Suppressor macrophage treated with lipopolysaccharide for 1 hour (primary cell): Measurements from ENCODE around the gene EOLA1.
A peak's percentile ranks its signal among the peaks of the same experiment; 100 is the strongest.
"Not testable (repeated sequence)": the region's sequence is repeated elsewhere in the genome, so short reads cannot be mapped to it uniquely, and the experiment has no call there.

Experiments
- DNase-seq, 3 donors: peaks; one replicate each; pipeline ENCODE4 v3.0.0-alpha.2; 2020 to 2022

Gene EOLA1

DNA sequence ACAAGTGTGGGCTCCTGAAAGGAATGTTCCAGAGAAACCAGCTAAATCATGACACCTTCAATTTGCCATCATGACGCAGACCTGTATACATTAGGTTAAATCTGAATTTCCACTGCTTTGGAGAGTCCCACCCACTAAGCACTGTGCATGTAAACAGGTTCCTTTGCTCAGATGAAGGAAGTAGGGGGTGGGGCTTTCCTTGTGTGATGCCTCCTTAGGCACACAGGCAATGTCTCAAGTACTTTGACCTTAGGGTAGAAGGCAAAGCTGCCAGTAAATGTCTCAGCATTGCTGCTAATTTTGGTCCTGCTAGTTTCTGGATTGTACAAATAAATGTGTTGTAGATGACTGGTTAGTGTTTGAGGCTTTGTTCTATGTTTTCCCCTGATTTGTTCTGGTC, 6.2 kb downstream of the EOLA1 start:
- DNase-seq: not testable (repeated sequence)

DNA sequence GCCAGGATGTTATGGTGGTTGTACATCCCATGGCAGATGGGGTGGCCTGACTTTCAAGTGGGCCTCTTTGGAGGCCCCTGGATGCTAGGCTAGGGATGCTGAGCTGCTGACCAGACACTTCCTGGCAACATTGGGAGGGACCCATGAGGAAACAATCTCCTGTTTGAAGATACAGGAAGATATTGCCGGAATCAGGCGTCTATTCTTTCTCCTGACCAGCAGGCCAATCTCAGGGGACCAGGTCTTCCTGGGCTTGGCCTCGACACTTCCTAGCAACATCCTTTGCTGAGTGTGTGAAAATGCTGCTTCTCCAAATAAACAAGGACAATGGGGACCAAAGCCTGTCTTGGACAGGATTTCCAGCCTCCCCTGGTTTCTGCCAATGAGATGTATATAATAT, 7.0 kb downstream of the EOLA1 start:
- not testable (repeated sequence) for DNase-seq

DNA sequence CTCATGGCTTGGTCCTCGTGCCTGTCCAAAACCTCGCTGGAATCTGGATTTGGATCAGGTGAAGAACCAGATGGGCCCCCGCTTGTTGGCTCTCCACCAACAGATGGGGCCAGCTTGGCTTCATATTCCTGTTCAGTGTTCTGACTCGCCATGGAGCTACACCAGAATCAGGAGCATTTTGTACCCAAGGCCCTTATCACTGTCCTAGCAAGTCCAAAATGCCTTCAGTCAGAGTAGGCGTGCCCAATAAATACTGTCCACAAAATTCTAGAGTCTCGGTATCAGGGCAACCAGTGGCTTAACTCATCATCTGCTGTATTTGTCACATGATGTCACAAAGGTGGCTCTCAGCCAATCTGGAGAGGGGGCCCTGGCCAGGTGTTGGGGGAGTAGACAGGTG, 8.9 kb downstream of the EOLA1 start, which contains the start of gene HSFX3:
HSFX3 (minus strand) TSS at position 224 of the 400 bp plus-strand sequence; CDS start at position 152, 72 bp downstream.
- not testable (repeated sequence) for DNase-seq

DNA sequence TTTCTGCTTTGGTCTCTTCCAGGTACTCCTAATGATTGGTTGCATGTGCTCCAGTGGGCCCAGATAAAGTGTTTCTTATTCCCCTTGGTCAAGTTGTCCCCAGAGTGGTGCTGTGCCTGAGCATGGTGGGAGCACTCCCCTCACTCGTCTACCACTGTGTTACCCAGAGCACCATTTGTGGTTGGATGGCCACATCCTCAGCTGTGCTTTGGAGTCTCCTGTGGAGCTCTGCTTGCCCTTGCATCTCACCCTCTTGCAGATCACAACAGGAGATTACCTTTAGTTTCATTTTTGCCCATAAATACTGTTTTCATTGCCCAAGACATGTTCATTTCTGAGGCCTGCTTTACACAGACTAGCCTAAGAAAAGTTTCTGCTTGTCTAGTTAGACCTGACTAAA, 9.6 kb downstream of the EOLA1 start:
- not testable (repeated sequence) for DNase-seq

DNA sequence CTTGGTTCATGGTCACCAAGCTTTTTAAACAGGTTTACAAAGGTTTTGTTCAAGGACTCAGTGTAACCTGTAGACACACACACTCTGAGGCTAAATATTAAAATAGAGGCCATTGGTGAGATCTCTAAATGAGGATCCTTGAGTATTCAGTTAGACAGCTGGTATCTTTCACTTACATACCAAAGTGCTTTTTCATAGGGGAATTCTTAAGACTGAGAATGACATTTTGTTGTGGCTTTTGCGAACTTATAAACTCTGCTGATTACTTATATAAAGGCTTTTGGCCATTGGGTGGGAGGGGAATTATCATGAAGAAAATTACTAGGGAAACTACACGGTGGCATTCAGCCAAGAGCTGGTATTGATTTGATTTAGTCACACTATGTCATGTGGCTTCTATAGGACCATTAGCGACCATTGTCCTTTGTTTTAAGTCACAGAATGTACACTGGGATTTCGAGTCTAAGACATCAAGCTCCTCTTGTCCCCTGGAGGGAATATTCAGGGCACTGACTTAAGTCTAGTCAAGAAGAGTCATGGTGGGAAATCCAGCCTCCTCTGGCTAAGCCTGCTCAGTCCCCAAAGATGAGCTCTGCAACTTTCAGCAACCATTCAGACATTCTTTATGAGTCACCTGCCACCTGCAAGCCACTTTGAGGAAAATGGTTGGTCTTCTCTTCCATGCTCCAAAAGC, 10.6 kb downstream of the EOLA1 start:
- DNase-seq: not testable (repeated sequence)

DNA sequence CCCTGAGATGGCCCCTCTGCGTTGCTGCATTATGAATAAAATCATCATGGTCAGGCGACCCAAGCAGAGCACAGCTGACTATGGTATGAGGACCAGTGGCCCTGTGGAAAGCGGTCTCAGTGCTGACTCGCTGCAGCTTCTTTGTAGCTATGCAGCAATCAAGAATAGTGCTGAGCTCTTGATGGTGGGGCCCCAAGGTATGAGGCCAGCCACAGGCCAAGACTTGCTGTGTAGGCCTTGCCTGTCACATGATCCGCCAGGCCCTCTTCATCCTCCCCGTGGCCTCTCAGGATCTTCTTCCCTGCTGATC, 11.1 kb downstream of the EOLA1 start:
- DNase-seq: not testable (repeated sequence)

DNA sequence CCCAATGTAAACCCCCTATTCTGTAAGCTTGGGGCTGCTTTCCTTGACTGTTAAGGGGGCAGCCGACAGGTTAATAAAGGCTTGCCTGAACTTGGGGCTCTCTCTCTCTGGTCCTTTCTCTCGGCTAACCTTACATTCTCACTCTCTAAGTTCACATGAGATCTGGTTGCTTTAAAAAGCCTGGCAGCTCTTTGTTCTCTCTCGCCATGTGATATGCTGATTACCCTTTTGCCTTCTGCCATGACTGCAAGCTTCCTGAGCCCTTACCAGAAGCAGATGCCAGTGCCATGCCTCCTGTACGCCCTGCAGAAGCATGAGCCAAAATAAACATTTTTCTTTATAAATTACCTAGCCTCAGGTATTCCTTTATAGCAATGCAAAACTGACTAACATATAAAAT, 14.4 kb downstream of the EOLA1 start:
- DNase-seq: not testable (repeated sequence)

DNA sequence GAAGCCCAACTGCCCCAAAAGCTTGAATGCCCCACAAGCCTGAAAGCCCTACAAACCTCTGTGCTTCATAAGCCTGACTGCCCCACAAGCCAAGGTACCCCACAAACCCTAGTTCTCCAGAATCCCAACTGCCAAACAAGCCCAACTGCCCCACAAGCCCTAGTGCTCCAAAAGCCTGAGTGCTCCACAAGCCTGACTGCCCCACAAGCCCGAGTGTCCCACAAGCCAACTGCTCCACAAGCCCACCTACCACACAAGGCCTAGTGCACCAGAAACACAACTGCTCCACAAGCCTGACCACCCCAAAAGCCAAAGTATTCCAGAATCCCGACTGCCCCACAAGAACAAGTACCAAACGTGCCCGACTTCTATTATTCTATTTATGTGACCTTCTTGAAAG, 22.5 kb downstream of the EOLA1 start:
- no peak for DNase-seq

DNA sequence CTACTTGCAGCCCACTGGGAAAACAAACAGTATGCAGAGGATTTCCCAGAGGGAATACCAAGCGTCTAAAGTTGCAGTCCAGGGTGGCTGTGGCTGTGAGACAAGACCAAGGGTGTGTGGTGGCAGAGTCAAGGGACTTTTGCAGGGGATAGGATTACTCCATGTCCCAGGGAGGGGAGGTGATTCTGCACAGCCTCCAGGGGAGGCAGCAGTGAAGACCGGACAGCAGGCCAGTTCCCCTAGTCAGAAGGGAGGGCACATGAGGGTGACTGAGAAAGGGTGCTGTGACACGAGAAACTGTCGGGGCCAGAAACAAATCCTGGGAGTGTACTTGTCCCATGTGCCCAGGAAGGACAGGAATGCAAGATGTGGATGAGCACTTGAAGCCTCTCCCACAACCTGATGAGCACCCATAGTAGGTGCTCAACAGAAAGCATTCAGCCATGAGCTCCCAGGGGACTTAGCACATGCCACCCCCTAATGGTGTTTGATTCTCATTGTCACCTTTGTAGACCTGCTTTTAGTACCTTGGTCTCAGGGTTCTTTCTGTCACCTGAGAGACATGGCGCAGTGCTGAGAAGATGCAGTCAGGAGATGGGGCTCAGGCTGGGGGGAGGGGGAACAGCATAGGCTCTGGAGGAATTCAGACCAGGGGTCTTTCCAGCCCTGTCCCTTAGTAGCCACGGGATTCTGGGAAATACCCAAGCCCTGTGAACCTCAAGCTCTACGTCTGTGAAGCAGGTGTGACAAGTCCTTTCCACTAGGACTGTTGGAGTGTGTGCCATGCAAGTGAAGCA, 27.0 kb downstream of the EOLA1 start:
- no peak for DNase-seq

DNA sequence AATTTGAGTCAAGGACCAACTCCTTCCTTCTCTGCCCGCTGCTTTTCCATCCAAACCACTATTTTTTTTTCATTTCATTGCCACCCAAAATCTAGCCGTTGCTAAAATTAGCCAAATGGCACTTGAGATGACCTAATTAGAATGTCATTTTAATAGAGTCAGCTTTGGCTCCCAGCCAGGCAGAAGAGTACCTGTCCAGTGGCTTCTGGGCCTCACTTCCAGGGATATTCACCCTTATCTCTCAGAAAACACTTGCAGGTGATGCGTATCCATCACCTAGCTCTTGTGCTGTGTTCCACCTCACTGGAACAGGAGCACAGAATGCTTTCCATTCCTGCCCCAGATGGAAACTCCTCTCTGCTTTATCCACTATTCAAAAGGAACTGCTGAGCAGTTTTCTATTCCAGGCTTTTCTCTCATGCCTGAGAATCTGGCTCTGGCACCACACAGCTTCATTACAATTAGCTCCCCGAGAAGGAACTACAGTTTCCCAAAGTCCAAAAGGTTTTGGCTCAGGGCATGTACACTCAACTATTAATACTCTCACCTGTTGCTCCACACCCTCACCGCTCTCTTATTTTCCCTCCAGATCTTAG, 28.0 kb downstream of the EOLA1 start:
- DNase-seq: no peak

DNA sequence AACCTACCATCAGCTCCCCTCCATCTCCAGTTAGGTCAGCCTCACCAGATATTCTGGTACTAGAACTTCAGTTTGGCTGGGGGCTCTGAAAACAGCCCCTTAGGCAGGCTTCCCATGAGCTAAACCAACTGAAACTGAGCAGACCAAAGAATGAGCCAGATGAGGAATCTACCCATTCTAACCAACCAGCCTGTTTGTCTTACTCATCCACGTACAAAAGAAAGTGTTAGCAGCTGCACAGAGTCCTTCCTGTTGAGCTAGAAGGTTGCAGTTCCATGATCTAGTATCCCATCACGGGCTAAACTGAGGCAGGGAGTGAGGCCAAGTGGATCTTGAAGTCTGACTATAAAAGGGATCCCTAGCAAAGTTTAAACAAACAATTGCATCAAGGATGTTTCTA, 29.0 kb downstream of the EOLA1 start:
- DNase-seq: no peak

DNA sequence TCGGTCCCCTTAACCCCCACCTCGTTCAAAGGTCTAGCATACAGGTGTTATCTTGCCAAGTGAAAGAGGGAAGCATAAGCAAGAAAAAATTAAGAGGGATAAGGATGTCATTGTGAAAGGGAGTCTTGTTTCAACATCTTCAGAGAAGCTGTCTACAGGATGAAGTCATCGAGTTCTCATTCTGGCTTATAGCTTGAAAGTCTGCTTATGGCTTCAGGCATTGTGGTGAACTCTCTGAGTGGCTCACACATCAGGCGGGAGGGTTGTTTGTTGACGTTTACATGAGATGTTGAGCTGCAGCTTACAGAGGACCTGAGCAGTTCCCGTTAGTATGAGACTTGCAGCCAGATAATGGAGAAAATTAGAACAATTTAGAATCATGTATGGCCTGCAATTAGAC, 29.9 kb downstream of the EOLA1 start:
- no peak for DNase-seq

DNA sequence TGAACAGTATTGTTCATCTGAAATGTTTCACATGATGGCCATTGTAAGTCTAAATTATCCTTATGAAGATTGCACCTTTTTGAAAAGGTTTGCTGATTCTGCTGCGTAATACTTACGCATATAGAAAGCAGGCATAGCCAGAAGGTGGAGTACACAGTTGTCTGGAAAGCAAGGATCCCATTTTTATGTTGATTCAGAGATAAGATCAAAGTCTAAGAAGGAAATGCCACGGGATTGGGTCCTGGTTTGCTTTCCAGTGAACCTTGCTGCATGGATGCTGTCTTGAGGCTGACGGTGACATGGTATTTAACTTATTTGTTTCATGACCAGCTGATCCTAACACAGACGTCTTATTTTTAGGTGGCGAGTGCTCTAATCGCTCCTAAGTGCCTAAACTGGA, 31.0 kb downstream of the EOLA1 start:
- no peak for DNase-seq

DNA sequence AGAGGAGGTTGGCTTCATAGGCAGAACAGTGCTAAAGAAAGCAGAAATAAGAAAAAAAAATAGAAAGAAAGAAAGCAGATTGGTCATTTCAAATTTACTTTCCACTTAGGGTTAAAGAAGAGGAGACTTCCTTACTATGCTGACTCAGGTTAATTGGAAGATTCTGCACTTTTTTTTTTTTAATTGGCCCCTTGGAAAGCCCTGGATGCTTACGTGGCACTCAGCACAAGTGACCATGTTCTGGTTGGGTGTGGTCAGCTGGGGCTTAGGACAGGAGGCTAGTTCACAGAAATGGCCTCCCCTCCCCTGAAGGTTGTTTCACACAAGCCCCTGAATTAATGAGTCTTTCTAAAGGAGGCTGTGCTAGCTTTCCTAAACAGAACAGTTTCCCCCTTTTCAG, 31.9 kb downstream of the EOLA1 start:
- peak in 1 of 3 donors; percentile 12 for DNase-seq

DNA sequence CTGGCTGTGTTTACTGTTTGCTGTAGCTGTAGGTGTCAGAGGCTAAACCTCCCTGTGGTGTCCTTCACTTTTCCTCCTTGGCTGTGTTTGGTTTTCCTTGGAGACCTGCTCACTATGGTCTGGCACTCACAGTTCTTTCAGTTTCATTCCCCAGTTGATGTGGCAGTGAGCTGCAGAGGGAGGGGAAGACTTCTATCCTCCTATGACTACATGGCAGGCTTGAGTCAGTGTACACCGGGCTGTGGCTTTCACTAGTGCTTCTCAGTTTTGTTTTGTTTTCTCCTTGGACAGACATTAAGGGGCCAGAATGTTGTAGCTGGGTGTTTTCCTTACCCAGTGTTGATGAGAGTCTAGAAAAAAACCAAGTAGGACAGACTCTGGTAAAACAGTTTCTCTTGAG, 32.6 kb downstream of the EOLA1 start:
- DNase-seq: not testable (repeated sequence)

DNA sequence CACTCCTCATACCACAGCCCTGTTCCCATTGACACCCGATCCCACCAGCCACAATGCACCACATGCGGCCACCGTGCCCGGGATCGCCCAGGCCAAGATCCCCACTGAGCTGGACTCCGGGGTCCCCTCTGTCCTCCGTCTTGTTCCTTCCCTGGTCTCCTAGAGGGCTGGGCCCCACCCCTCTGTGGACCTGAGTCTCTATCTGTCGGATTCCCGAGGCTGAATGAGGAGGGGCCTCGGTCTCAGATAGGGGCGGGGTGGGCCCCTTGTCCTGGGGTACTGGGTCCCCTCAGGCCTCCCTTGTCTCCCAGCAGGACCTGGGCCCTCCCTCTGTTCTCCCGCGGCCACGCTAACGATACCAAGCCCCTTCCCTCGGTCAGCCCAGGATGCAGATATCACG, 44.8 kb downstream of the EOLA1 start:
- not testable (repeated sequence) for DNase-seq

DNA sequence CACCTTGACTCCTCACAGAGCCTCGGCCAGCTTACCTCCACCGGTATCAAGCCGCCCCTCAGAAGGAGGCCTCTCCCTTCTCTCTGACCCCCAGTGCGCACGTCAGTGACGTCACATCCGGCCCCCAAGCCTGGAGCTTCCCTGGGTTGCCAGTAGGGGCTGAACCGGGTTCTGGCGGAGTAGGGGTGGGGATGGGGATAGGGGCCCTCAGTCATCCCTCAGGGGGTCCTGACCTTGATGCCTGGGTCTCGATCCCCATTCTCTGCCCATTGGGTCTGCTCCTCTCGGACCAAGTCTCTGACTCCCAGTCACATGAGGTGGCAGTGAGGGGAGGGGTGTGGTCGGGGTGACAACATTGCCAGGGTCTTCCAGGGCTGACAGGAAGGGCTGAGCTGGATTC, 46.5 kb downstream of the EOLA1 start, which contains the start of gene MAGEA9B:
MAGEA9B (minus strand) TSS at position 101 of the 400 bp plus-strand sequence. CDS start 4,280 bp downstream, outside the sequence.
- DNase-seq: not testable (repeated sequence)

DNA sequence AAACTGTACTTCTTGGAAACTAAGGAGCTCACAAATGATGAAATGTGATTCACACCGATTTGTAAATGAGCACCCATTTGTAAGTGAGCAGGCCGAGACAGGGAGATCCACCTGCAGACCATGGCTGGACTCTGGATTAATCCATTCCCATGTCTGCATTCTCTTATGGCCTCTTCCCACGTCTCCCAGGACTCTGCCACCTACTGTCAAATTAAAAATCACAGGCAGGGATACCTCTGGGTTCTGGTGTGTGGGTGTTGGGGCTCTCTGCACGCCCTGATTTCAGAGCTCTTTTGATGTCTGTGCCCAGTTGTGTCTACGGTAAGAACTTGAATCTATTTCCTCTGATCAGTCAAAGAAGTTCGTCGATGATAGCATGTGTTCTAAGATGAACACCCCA, 50.2 kb downstream of the EOLA1 start:
- DNase-seq: not testable (repeated sequence)

DNA sequence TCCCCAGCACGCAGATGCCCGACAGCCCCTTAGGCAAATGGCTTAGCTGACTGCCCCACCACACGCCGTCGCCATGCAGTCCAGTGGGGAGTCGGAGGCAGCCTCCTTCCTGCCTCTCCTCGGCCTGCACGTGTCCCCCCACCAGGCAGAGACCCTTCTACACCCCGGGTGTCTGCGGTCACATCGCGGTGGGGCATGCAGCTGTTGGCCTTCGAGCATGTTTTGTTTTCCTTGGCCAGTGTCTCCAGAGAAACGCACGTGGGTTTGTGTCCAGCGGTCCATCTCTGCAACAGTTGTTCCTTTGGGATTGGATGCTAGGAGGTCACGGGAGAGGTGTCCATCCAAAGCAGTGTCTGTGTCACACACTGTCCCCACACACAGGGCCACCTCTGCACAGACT, 54.4 kb downstream of the EOLA1 start, which contains the start of gene HSFX2:
HSFX2 (minus strand) TSS at position 101 of the 400 bp plus-strand sequence. CDS start 614 bp downstream, outside the sequence.
- not testable (repeated sequence) for DNase-seq

DNA sequence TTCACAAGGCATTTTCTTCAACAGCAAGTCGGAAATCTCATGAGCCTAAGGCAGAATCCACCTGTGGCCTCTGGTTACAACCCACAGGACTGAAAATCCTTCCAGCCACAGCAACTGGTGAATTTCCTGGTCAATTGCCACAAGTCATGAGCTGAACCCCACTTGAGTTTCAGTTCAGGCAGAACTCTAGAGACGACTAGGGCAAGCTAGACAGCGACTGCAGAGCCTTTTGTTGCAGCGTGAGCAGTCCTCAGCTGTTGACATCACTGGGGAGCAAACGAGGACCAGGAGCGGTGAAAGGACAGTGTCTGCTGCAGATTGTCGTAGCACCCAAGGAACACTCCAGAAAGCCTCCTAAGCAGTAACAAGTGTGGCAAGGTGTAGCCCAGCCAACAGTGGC, 55.1 kb downstream of the EOLA1 start:
- not testable (repeated sequence) for DNase-seq
